Activated B cell treated with CpG ODN at 0.5 μM for 24 hours (primary cell): ENCODE data around the gene TTC9C. TPM values are rescaled to one million over a fixed set of nuclear protein-coding genes. Genes with fewer than 3 reads are reported as not detected.
A peak's percentile ranks its signal among the peaks of the same experiment; 100 is the strongest.
"Not testable (repeated sequence)": the region's sequence is repeated elsewhere in the genome, so short reads cannot be mapped to it uniquely, and the experiment has no call there.

Source experiments
- ATAC-seq: fragments of 200-7000 bp; cut with Tn5 transposase; one replicate; pipeline ENCODE4 v1.10.0; 2021; ENCODE audit warnings: low read depth, mild to moderate bottlenecking, moderate library complexity
- CTCF ChIA-PET: fragments of 350-600 bp; sonication (Branson Sonifier 250); formaldehyde crosslinking; loops from one replicate; lab custom pipeline; 2021; ENCODE audit warnings: antibody characterized with exemption; lab: Charles Lee
- POLR2A ChIA-PET: fragments of 350-600 bp; sonication (Branson Sonifier 250); formaldehyde crosslinking; loops from one replicate; lab custom pipeline; 2021; ENCODE audit warnings: antibody characterized with exemption; lab: Charles Lee
- DNase-seq: peaks from one replicate; pipeline ENCODE4 v3.0.0; 2022
- H3K27ac Mint-ChIP-seq: one replicate; pipeline ENCODE4 v1.8.0; 2020; ENCODE audit warnings: mixed read lengths
- H3K27me3 Mint-ChIP-seq: one replicate; pipeline ENCODE4 v1.8.0; 2021; ENCODE audit warnings: mixed read lengths
- H3K36me3 Mint-ChIP-seq: one replicate; pipeline ENCODE4 v1.8.0; 2021; ENCODE audit warnings: low read depth, mixed read lengths
- H3K4me1 Mint-ChIP-seq: one replicate; pipeline ENCODE4 v1.8.0; 2021; ENCODE audit warnings: mixed read lengths
- H3K4me3 Mint-ChIP-seq: one replicate; pipeline ENCODE4 v1.8.0; 2020; ENCODE audit warnings: mild to moderate bottlenecking, mixed read lengths
- H3K9me3 Mint-ChIP-seq: one replicate; pipeline ENCODE4 v1.8.0; 2020; ENCODE audit warnings: mixed read lengths
- CTCF ChIP-seq: fragments of 200-600 bp; IDR thresholded peaks from one replicate; pipeline ENCODE4 v1.8.0; 2022; ENCODE audit warnings: antibody characterized with exemption, mild to moderate bottlenecking
- intact Hi-C: fragments of 100-400 bp; cut with micrococcal nuclease; formaldehyde crosslinking; loops from one replicate; pipeline ENCODE4 v1.15.1; 2024
- total RNA-seq: library from RNA; stranded (reverse); gene quantifications from 2 replicates; pipeline ENCODE4 v1.2.3, GENCODE V29; 2022

The TTC9C gene
- total RNA-seq, 1 donor from 2014 or later, result 44.0 TPM

- POLR2A ChIA-PET, result interaction anchor here (0.6 to 1.6 kb wide), 5 partner anchors 20 to 128 kb away, joined by 3 to 8 read pairs (median 3); partner anchors contain the start of gene GANAB
- no peak for TF ChIP-seq CTCF
- peak; percentile 28 for ATAC-seq
- Mint-ChIP-seq H3K4me1 (no peaks in the 10 kb centered on the region), H3K27ac (no peak overlapping the region), H3K4me3 (no peak overlapping the region), H3K36me3 (peaks cover 23% of the 10 kb centered on the region), H3K9me3 (no peaks in the 10 kb centered on the region), H3K27me3 (peaks cover 7% of the 10 kb centered on the region)
- no peak for DNase-seq
- CTCF ChIA-PET, result no interaction called here
- intact Hi-C loops, result no loop called here
Observed at GRCh38 chr11:62687508-62688396, 40.5 kb upstream of the TTC9C start.

- Mint-ChIP-seq H3K9me3 (no peaks in the 10 kb centered on the region), H3K27ac (no peak overlapping the region), H3K36me3 (peaks cover 25% of the 10 kb centered on the region), H3K4me3 (no peak overlapping the region), H3K4me1 (no peaks in the 10 kb centered on the region), H3K27me3 (peaks cover 7% of the 10 kb centered on the region)
- POLR2A ChIA-PET, result interaction anchor here (0.6 to 1.6 kb wide), 3 partner anchors 17 to 42 kb away, joined by 3 to 8 read pairs (median 3); partner anchors contain the start of genes GANAB and UQCC3
- ATAC-seq (no peak), DNase-seq (no peak)
- CTCF ChIA-PET, result no interaction called here
- intact Hi-C loops, result no loop called here
- TF ChIP-seq CTCF, result no peak
Observed at GRCh38 chr11:62688491-62688890, 39.8 kb upstream of the TTC9C start.

- no peak within 1 kb of the TSS for H3K27ac Mint-ChIP-seq
- H3K4me1 Mint-ChIP-seq, result peaks cover 1% of the 10 kb centered on the region
- peaks cover 25% of the 10 kb centered on the region for H3K36me3 Mint-ChIP-seq
- intact Hi-C loops, result no loop called here
- ChIA-PET POLR2A (interaction anchor here (1.1 to 1.5 kb wide), 5 partner anchors 9 to 98 kb away, joined by 3 to 8 read pairs (median 5); partner anchors contain the start of genes C11orf98, CSKMT, MTA2 and TUT1), CTCF (interaction anchor here (1.1 to 1.3 kb wide), 2 partner anchors 9 to 265 kb away, joined by 3 to 7 read pairs; no protein-coding TSS in a partner anchor)
- no peak within 1 kb of the TSS for H3K4me3 Mint-ChIP-seq
- peaks cover 7% of the 10 kb centered on the region for H3K27me3 Mint-ChIP-seq
- ATAC-seq (no peak), DNase-seq (no peak)
- H3K9me3 Mint-ChIP-seq, result no peaks in the 10 kb centered on the region
- TF ChIP-seq CTCF, result no peak
Observed at GRCh38 chr11:62689421-62690183, 38.7 kb upstream of the TTC9C start, which contains the start of gene LRRN4CL. Gene LRRN4CL (minus strand): TSS chr11:62689530. CDS start chr11:62688508, 1,022 bp downstream.

- H3K27ac Mint-ChIP-seq, H3K9me3 Mint-ChIP-seq, H3K27me3 Mint-ChIP-seq, H3K4me1 Mint-ChIP-seq, H3K4me3 Mint-ChIP-seq, ATAC-seq, DNase-seq: not testable (repeated sequence)
- intact Hi-C loops, result loop anchor here (1.0 kb wide), 6 partner anchors 12 to 298 kb away; partner anchors contain the start of gene EML3
- ChIA-PET POLR2A (interaction anchor here (0.6 to 1.9 kb wide), 7 partner anchors 13 to 269 kb away, joined by 3 to 8 read pairs (median 5); partner anchors contain the start of genes C11orf98, CSKMT and TUT1), CTCF (interaction anchor here (0.6 to 4.7 kb wide), 15 partner anchors 9 to 300 kb away, joined by 3 to 37 read pairs (median 5); partner anchors contain the start of genes C11orf98, CSKMT and TUT1)
- H3K36me3 Mint-ChIP-seq, result peaks cover 25% of the 10 kb centered on the region
Observed at GRCh38 chr11:62693624-62694023, 34.7 kb upstream of the TTC9C start.
